ENCODE measurements around the gene ANKRD39. TPM values are rescaled to one million over a fixed set of nuclear protein-coding genes. Genes with fewer than 3 reads are reported as not detected.

Gene ANKRD39
- total RNA-seq, 2 experiments from 2014 or later: 22.6 TPM

DNA sequence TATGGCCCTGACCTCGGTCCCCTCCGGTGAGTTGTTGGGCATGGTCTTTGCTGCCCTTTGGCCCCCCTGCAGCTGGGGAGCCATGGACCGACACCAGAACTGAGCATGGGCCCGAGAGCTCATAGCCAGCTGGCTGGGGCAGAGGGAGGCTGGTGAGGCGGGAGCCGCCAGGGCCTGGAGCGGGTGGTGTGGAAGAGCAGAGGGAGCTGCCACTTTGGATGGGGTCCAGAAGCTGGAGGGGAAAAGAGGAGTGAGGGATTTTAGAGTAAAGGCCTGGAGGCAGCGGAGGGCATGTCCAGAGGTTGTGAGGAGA lies 58.2 kb downstream of the ANKRD39 start:
- no peak overlapping the region for H3K27ac Mint-ChIP-seq
- TF ChIP-seq, protein P1, sequence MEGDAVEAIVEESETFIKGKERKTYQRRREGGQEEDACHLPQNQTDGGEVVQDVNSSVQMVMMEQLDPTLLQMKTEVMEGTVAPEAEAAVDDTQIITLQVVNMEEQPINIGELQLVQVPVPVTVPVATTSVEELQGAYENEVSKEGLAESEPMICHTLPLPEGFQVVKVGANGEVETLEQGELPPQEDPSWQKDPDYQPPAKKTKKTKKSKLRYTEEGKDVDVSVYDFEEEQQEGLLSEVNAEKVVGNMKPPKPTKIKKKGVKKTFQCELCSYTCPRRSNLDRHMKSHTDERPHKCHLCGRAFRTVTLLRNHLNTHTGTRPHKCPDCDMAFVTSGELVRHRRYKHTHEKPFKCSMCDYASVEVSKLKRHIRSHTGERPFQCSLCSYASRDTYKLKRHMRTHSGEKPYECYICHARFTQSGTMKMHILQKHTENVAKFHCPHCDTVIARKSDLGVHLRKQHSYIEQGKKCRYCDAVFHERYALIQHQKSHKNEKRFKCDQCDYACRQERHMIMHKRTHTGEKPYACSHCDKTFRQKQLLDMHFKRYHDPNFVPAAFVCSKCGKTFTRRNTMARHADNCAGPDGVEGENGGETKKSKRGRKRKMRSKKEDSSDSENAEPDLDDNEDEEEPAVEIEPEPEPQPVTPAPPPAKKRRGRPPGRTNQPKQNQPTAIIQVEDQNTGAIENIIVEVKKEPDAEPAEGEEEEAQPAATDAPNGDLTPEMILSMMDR (IDR thresholded peaks at IDR 0.05): no peak
- ChIA-PET POLR2A (interaction anchor here (1.6 kb wide), 1 partner anchor 38 kb away, joined by 3 read pairs; no protein-coding TSS in a partner anchor), CTCF (interaction anchor here (1.5 to 2.5 kb wide), 6 partner anchors 15 to 163 kb away, joined by 3 to 14 read pairs (median 10); partner anchors contain the start of gene CNNM4)
- no peaks in the 10 kb centered on the region for H3K9me3 Mint-ChIP-seq
- H3K4me1 Mint-ChIP-seq (ENCODE audit: low read depth): no peaks in the 10 kb centered on the region
- ATAC-seq (no peak), DNase-seq (no peak)
- intact Hi-C loops (cut with micrococcal nuclease): no loop called here
- H3K4me3 Mint-ChIP-seq: no peak overlapping the region
- no peaks in the 10 kb centered on the region for H3K36me3 Mint-ChIP-seq (ENCODE audit: low read depth)
- H3K27me3 Mint-ChIP-seq: no peaks in the 10 kb centered on the region

GRCh38 chr2:96798733-96799622 lies 58.8 kb downstream of the ANKRD39 start:
- ChIA-PET POLR2A (no interaction called here), CTCF (interaction anchor here (1.5 to 2.5 kb wide), 4 partner anchors 19 to 164 kb away, joined by 3 to 14 read pairs (median 8); partner anchors contain the start of gene CNNM4)
- intact Hi-C loops (cut with micrococcal nuclease): no loop called here
- Mint-ChIP-seq H3K36me3 (ENCODE audit: low read depth) (no peaks in the 10 kb centered on the region), H3K4me3 (no peak overlapping the region), H3K27ac (no peak overlapping the region), H3K4me1 (ENCODE audit: low read depth) (no peaks in the 10 kb centered on the region), H3K27me3 (no peaks in the 10 kb centered on the region), H3K9me3 (no peaks in the 10 kb centered on the region)
- TF ChIP-seq, protein P1 (IDR thresholded peaks at IDR 0.05): no peak
- ATAC-seq (no peak), DNase-seq (no peak)

Small RNA genes lying within 50 kb of the gene (microRNA-seq; reads per million reads assigned to microRNA genes)
- 1.5 reads per million for gene MIR3127 (ENCODE audit: borderline microRNAs expressed, borderline replicate concordance)

Other genes starting within 250 kb of the ANKRD39 start
- gene KANSL3, start 219.7 kb downstream of the ANKRD39 start, total RNA-seq: 10 to 100 TPM; 37.8 to 39.8 TPM
- gene FER1L5, start 215.3 kb downstream of the ANKRD39 start, total RNA-seq: not detected
- gene LMAN2L, start 118.0 kb downstream of the ANKRD39 start, total RNA-seq: 1 to 10 TPM; 4.4 to 6.1 TPM
- gene CNNM4, start 97.1 kb downstream of the ANKRD39 start, total RNA-seq: 1 to 10 TPM; 5.1 to 5.8 TPM
- gene CNNM3, start 41.7 kb downstream of the ANKRD39 start, total RNA-seq: 10 to 100 TPM; 15.8 to 19.3 TPM
- gene ANKRD23, start 14.0 kb downstream of the ANKRD39 start, total RNA-seq: 1 to 10 TPM; 5.3 to 5.7 TPM
- 10 to 100 TPM; 10.4 to 12.4 TPM for gene SEMA4C, start 12.1 kb upstream of the ANKRD39 start, total RNA-seq
- gene FAM178B, start 128.6 kb upstream of the ANKRD39 start, total RNA-seq: under 1 TPM; 0.72 to 0.77 TPM
- 10 to 100 TPM; 29.2 to 31.9 TPM for gene FAHD2B, start 236.9 kb upstream of the ANKRD39 start, total RNA-seq